HG03064 (cell line): Measurements from ENCODE around the gene CBX7.

Source experiments
- ATAC-seq: cut with Tn5 transposase; IDR thresholded peaks from one replicate; pipeline ENCODE4 v1.9.1; 2021; ENCODE audit warnings: low read depth; ENCODE audit not compliant: unreplicated experiment

CBX7 gene

DNA sequence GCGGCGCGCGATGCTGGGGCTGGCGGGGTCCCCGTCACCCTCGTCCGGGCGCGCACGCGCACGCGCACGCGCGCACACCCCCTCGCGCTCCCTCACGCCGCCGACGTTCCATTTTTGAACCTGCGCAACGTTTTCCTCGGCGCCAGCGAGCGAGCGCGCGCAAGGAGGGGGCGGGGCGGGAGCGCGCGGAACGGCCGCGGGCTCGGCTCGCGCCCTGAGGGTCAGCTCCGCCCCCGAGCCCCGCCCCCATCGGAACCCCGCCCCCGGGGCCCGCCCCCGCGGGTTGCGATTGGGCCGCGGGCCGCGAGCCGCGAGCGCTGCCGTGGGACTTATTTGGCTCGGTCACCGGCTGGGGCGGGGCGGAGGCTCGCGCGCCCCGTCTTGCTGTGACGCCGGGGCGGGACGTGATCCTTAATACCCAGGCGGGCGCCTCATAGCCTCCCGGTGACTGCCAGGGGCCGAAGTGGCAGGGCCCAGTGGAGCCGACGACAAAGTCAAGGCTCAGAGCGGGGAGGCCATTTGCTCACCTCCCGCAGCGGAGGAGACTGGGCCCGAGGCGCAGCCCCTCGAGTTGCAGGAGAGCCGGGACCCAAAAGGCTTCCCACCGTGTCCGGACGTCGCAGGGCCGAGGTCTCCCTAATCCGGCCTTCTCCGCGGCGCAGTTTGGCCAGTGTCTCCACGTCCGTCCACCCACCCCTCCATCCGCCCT, at the start of gene CBX7:
Gene CBX7 (minus strand): TSS at position 170 of the 709 bp plus-strand sequence. CDS start 236 bp downstream, outside the sequence.
- ATAC-seq, result peak; percentile 57

DNA sequence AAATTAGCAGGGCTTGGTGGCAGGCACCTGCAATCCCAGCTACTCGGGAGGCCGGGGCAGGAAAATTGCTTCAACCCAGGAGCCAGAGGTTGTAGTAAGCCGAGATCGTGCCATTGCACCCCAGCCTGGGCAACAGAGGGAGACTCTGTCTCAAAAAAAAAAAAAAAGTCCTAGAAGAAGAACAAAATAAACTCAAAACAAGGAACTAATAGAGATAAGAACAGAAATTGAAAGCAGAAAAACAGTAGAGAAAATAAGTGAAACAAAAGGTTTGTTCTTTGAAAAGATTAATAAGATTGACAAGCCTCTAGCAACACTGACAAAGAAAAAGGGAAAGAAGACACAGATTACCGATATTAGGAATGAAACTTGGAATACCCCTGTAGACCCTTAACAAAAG, 45.1 kb upstream of the CBX7 start:
- no peak for ATAC-seq

GRCh38 chr22:39194098-39194497, 41.6 kb upstream of the CBX7 start:
- no peak for ATAC-seq

DNA sequence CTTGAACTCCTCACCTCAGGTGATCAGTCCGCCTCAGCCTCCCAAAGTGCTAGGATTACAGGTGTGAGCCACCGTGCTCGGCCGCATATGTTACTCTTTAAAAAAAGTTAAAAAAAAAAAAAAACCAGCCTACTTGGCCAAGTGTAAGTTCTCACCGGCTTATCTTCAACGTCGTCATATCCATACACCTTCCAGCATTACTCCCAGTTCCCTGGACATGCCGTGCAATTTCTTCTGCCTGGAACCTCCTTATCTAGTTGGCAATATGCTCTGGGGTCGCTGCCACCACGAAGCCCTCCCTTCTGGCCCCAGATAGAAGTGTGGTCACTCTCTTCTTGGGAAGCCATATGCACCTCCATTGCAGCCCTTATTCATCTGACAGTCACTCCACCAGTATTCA, 36.3 kb upstream of the CBX7 start:
- ATAC-seq, result no peak

DNA sequence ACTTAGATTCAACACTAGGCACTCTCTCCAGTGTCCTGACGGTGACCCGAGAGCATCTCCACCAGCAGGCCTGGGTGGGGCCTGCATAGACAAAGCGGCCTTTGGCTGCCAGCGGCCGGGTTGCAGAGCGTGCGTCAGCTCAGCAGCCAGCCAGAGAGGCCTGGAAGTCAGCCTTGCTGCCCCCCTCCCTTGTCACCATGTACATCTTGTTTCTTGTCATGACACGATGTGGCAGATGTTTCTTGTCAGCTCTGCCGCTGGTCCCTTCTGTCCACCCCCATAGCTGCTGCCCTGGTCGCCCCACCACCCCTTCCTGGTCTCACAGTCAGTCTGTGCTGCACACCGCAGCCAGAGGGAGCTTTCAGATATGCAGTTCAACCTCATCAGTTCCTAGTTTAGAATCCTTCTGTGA, 33.1 kb upstream of the CBX7 start:
- no peak for ATAC-seq

GRCh38 chr22:39184586-39185577, 32.4 kb upstream of the CBX7 start:
- no peak for ATAC-seq

- ATAC-seq, result no peak
Observed at GRCh38 chr22:39183991-39184585, 31.6 kb upstream of the CBX7 start.

DNA sequence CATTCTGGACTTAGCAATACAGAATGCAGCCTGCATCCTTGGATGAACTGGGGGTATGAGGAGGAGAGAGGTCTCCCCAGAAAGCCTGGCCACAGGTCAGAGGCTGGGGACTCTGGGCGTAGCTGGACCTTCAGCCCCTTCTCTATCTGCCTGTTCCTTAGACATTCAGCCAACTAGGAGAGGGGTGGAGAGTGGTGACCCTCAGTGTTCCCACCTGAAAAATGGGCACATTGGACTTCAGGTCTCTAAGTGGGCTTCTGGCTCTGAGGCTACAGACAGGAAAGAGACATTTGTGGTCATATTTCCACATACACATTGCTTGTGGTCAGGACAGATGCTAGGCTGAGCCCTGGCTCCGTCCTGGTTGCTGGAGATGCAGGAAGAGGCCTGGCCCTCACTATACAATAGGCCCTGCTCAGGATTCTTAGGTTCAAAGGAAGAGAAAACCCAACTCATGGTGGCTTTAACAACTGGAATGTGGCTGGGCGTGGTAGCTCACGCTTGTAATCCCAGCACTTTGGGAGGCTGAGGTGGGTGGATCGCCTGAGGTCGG, 30.1 kb upstream of the CBX7 start:
- ATAC-seq, result no peak

GRCh38 chr22:39181778-39182177, 29.3 kb upstream of the CBX7 start:
- no peak for ATAC-seq

DNA sequence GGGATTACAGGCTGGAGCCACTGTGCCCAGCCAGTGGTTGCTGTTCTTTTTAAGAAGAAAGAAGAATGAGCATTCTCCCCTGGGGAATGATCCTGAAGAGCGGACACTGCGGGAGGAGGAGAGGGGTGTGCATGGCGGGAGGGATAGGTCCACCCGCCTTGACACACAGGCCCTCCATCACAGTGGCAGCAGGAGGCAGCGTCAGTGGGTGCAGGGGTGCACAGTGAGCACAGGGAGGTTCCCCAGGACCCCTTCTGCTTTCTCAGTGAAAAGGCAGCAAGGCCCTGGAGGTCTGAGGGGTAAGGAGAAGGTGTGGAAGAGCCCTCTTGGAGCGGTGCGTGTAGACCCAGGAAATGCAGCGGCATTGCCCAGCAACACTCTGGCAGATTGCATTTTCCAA, 28.9 kb upstream of the CBX7 start:
- ATAC-seq, result no peak

DNA sequence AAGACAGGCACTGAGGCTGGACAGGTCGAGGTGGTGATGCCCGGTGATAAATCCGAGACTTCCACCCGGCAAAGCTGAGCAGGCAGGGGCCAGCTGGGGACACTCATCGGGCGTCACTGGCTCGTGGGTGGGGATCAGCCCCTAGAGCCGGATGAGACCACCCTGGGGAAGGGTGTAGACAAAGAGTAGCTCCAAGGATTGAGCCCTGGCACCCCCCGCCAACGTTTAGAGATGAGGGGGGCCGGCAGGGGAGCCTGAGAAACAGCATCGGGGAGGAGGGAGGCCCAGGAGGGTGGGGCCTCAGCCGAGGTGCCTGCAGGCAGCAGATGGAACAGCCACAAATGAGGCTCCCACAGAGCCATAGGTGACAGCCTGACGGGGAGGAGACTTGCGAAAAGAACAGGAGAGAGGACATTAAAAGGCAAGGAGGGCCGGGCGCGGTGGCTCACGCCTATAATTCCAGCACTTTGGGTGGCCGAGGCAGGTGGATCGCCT, 27.4 kb upstream of the CBX7 start:
- no peak for ATAC-seq

DNA sequence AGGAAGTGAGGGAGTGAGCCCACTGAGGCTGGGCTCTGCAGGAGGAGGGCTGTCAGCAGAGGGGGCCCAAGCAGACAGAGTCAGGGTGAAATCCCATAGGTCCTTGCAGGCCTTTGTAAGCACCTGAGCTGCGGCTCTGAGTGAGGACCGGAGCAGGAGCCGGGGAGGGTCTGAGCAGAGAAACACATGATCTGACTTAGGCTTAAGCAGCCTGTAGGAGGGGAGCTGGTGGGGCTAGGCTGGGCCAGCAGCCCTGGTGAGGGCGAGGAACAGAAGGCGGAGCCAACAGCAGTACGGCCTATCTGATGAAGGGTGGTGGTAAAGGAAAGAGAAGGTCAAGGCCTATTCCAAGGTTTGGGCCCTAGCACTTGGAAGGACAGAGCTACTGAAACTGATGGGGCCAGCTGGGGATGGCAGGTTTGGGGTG, 26.9 kb upstream of the CBX7 start:
- no peak for ATAC-seq

GRCh38 chr22:39178206-39179111, 26.0 kb upstream of the CBX7 start:
- ATAC-seq, result no peak

GRCh38 chr22:39177791-39178190, 25.3 kb upstream of the CBX7 start:
- ATAC-seq, result no peak

DNA sequence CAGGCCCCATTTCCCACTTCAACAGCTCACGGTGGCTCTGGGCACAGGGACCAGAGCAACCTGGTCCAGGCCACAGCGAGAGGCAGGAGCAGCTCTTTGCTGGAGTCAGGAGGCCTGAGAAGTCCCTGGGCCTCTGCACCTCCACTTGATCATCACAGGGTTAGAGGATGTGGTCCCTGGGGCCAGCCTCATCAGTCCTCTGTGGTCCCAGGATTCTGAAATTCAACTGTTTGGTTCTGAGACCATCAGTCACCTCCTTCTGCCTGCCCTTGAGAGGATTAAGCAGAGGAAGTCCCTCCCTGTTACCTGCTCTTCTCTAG, 24.9 kb upstream of the CBX7 start:
- ATAC-seq, result no peak

GRCh38 chr22:39176714-39177455, 24.4 kb upstream of the CBX7 start:
- ATAC-seq, result no peak

DNA sequence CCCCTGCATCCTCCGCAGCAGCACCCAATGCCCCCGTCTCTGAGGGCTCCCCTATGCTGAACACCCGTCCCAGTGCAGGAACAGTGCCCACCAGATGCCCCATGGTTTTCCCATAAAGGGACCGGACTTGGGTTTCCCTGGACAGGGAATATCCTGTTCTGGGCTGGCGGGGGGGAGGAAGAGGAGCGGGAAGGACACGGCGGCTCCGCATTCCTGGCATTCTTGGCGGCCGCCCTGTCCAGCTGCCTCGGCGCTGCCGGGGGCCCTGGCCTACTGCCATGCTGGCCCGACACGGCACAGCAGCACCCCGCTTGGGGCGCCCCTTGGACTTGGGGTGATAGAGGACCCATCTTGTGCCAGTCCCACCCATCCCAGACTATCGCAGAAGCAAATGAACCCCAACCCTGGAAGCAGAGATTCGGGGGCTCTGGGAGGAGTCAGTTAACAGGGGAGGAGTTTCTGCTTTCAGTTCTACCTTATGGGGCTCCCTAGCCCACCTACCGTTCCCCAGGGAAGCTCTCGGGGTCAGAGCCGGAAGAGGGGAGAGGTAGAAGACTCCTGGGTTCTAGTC, 23.7 kb upstream of the CBX7 start:
- ATAC-seq, result no peak

GRCh38 chr22:39175353-39176142, 23.1 kb upstream of the CBX7 start:
- ATAC-seq, result no peak
